ENCODE results near the gene SMPD3.

The SMPD3 gene

GRCh38 chr16:68371706-68372380, 76.5 kb downstream of the SMPD3 start:
- in situ Hi-C loops (cut with MboI; ENCODE audit: low sequenced_read_pairs): no loop called here

GRCh38 chr16:68371276-68371651, 77.0 kb downstream of the SMPD3 start:
- in situ Hi-C loops (cut with MboI; ENCODE audit: low sequenced_read_pairs): no loop called here

- in situ Hi-C loops (cut with MboI; ENCODE audit: low sequenced_read_pairs): no loop called here
Measured at GRCh38 chr16:68370581-68371275, 77.6 kb downstream of the SMPD3 start.

- in situ Hi-C loops (cut with MboI; ENCODE audit: low sequenced_read_pairs): no loop called here
Measured at GRCh38 chr16:68369697-68370580, 78.4 kb downstream of the SMPD3 start.

- in situ Hi-C loops (cut with MboI; ENCODE audit: low sequenced_read_pairs): no loop called here
Measured at GRCh38 chr16:68369168-68369567, 79.1 kb downstream of the SMPD3 start.

- in situ Hi-C loops (cut with MboI; ENCODE audit: low sequenced_read_pairs): no loop called here
Measured at GRCh38 chr16:68368301-68368888, 79.9 kb downstream of the SMPD3 start.

- in situ Hi-C loops (cut with MboI; ENCODE audit: low sequenced_read_pairs): no loop called here
Measured at GRCh38 chr16:68367891-68368290, 80.4 kb downstream of the SMPD3 start.

- in situ Hi-C loops (cut with MboI; ENCODE audit: low sequenced_read_pairs): no loop called here
Measured at GRCh38 chr16:68367440-68367839, 80.9 kb downstream of the SMPD3 start.

- in situ Hi-C loops (cut with MboI; ENCODE audit: low sequenced_read_pairs): no loop called here
Measured at GRCh38 chr16:68367030-68367429, 81.3 kb downstream of the SMPD3 start.

GRCh38 chr16:68366062-68366461, 82.2 kb downstream of the SMPD3 start:
- in situ Hi-C loops (cut with MboI; ENCODE audit: low sequenced_read_pairs): no loop called here

- in situ Hi-C loops (cut with MboI; ENCODE audit: low sequenced_read_pairs): no loop called here
Measured at GRCh38 chr16:68365167-68365817, 83.0 kb downstream of the SMPD3 start.

- in situ Hi-C loops (cut with MboI; ENCODE audit: low sequenced_read_pairs): no loop called here
Measured at GRCh38 chr16:68364561-68364998, 83.7 kb downstream of the SMPD3 start.

- in situ Hi-C loops (cut with MboI; ENCODE audit: low sequenced_read_pairs): no loop called here
Measured at GRCh38 chr16:68363658-68364521, 84.4 kb downstream of the SMPD3 start.

- in situ Hi-C loops (cut with MboI; ENCODE audit: low sequenced_read_pairs): no loop called here
Measured at GRCh38 chr16:68362947-68363657, 85.2 kb downstream of the SMPD3 start.

- in situ Hi-C loops (cut with MboI; ENCODE audit: low sequenced_read_pairs): no loop called here
Measured at GRCh38 chr16:68362262-68362913, 85.9 kb downstream of the SMPD3 start.

- in situ Hi-C loops (cut with MboI; ENCODE audit: low sequenced_read_pairs): no loop called here
Measured at GRCh38 chr16:68361485-68361884, 86.8 kb downstream of the SMPD3 start.

- in situ Hi-C loops (cut with MboI; ENCODE audit: low sequenced_read_pairs): no loop called here
Measured at GRCh38 chr16:68360956-68361355, 87.4 kb downstream of the SMPD3 start.

GRCh38 chr16:68360547-68360946, 87.8 kb downstream of the SMPD3 start:
- in situ Hi-C loops (cut with MboI; ENCODE audit: low sequenced_read_pairs): no loop called here
